SK-N-SH (cell line): ENCODE measurements around the gene MOB2. TPM values are rescaled to one million over a fixed set of nuclear protein-coding genes. Genes with fewer than 3 reads are reported as not detected.

Experiments
- CTCF ChIA-PET: fragments of 300-600, 350-600 bp; formaldehyde crosslinking; extraction: SDS; loops from one replicate; lab custom pipeline; 2021; lab: Yijun Ruan, JAX
- POLR2A ChIA-PET: fragments of 350-600 bp; sonication (Branson Sonifier 250); formaldehyde crosslinking; extraction: SDS; loops from one replicate; lab custom pipeline; 2020; ENCODE audit warnings: antibody characterized with exemption, inconsistent platforms; lab: Yijun Ruan, JAX
- DNase-seq: peaks from one replicate; pipeline ENCODE4 v3.0.0; 2012
- H2AFZ ChIP-seq: fragments of 200-600 bp; sonication (generic); 2 replicates; pipeline ENCODE4 v1.8.1; 2016; ENCODE audit warnings: antibody characterized with exemption, mild to moderate bottlenecking, low read depth
- H3F3A ChIP-seq: fragments of 200-600 bp; sonication (generic); replicated peaks from 2 replicates; pipeline ENCODE3; 2016; ENCODE audit warnings: antibody characterized with exemption, mild to moderate bottlenecking; ENCODE audit not compliant: insufficient read depth
- H3K27ac ChIP-seq, 2 experiments: fragments of 200-500 bp in 1 of 2; fragments of 200-600 bp in 1 of 2; sonication (Bioruptor generic) in 1 of 2; sonication (generic), shearing (Covaris generic) in 1 of 2; 2 replicates each; pipeline versions ENCODE4 v1.5.1 to v1.6.1; 2014 to 2016; ENCODE audit warnings: low read depth in 2 of 2, inconsistent platforms in 1 of 2, low read length in 1 of 2, mild to moderate bottlenecking in 1 of 2, mixed read lengths in 1 of 2
- H3K27me3 ChIP-seq: fragments of 200-600 bp; sonication (generic), shearing (Covaris generic); 2 replicates; pipeline ENCODE4 v1.6.1; 2016; ENCODE audit warnings: mixed run types; ENCODE audit not compliant: insufficient read depth
- H3K36me3 ChIP-seq, 2 experiments: fragments of 200-500 bp in 1 of 2; fragments of 200-600 bp in 1 of 2; sonication (Bioruptor generic) in 1 of 2; sonication (generic) in 1 of 2; replicated peaks in 1 of 2; 2 replicates each; pipeline versions ENCODE3 to v1.5.1; 2014 to 2016; ENCODE audit warnings: low read length in 1 of 2, mild to moderate bottlenecking in 1 of 2; ENCODE audit not compliant: insufficient read depth in 2 of 2, control insufficient read depth in 1 of 2
- H3K4me1 ChIP-seq, 2 experiments: fragments of 200-500 bp in 1 of 2; fragments of 200-600 bp in 1 of 2; sonication (Bioruptor generic) in 1 of 2; sonication (generic), shearing (Covaris generic) in 1 of 2; 2 replicates each; pipeline versions ENCODE4 v1.5.1 to v1.6.1; 2014 to 2016; ENCODE audit warnings: low read depth in 1 of 2, low read length in 1 of 2, mixed run types in 1 of 2; ENCODE audit not compliant: insufficient read depth in 2 of 2, control insufficient read depth in 1 of 2
- H3K4me2 ChIP-seq: fragments of 200-600 bp; sonication (generic), shearing (Covaris generic); 2 replicates; pipeline ENCODE4 v1.6.1; 2017; ENCODE audit warnings: mixed run types
- H3K4me3 ChIP-seq, 2 experiments: fragments of 200-500 bp in 1 of 2; fragments of 200-600 bp in 1 of 2; sonication (Bioruptor generic) in 1 of 2; sonication (generic), shearing (Covaris generic) in 1 of 2; 2 replicates each; pipeline versions ENCODE4 v1.5.1 to v1.8.1; 2014 to 2016; ENCODE audit warnings: low read depth in 2 of 2, inconsistent platforms in 1 of 2, low read length in 1 of 2, mild to moderate bottlenecking in 1 of 2, mixed read lengths in 1 of 2, moderate library complexity in 1 of 2
- H3K79me2 ChIP-seq: fragments of 200-600 bp; sonication (generic); 2 replicates; pipeline ENCODE4 v1.8.1; 2017; ENCODE audit warnings: mild to moderate bottlenecking; ENCODE audit not compliant: insufficient read depth
- H3K9ac ChIP-seq: fragments of 200-600 bp; sonication (generic); 2 replicates; pipeline ENCODE4 v1.6.1; 2017; ENCODE audit warnings: mixed run types
- H3K9me2 ChIP-seq: fragments of 200-600 bp; sonication (generic); 2 replicates; pipeline ENCODE4 v1.6.1; 2017; ENCODE audit warnings: mixed run types
- H3K9me3 ChIP-seq: fragments of 200-600 bp; sonication (generic); 2 replicates; pipeline ENCODE4 v1.6.1; 2017; ENCODE audit warnings: mixed run types, mild to moderate bottlenecking, moderate library complexity
- H4K20me1 ChIP-seq: fragments of 200-600 bp; sonication (generic); 2 replicates; pipeline ENCODE4 v1.6.1; 2017; ENCODE audit warnings: mild to moderate bottlenecking, mixed run types; ENCODE audit not compliant: insufficient read depth
- ELF1 ChIP-seq: IDR thresholded peaks from 2 replicates; pipeline ENCODE4 v1.4.0; 2012
- EP300 ChIP-seq, 2 experiments: IDR thresholded peaks; 2 replicates each; pipeline versions ENCODE4 v1.4.0 to v1.6.1; 2012; ENCODE audit warnings: borderline replicate concordance in 1 of 2, low read depth in 1 of 2, low read length in 1 of 2
- EZH2phosphoT487 ChIP-seq: fragments of 200-600 bp; sonication (generic); IDR thresholded peaks from 2 replicates; pipeline ENCODE4 v1.6.1; 2017; ENCODE audit warnings: low read depth, mixed run types, mild to moderate bottlenecking, antibody characterized with exemption, moderate library complexity, borderline replicate concordance
- FOSL2 ChIP-seq: IDR thresholded peaks from 2 replicates; pipeline ENCODE4 v1.4.0; 2012; ENCODE audit warnings: low read depth, mild to moderate bottlenecking, moderate library complexity, borderline replicate concordance
- FOXJ3 ChIP-seq: sonication (generic); formaldehyde crosslinking; IDR thresholded peaks from 2 replicates; pipeline ENCODE4 v1.5.1; 2020; ENCODE audit warnings: mild to moderate bottlenecking, missing genetic modification reagents
- FOXM1 ChIP-seq: IDR thresholded peaks from 2 replicates; pipeline ENCODE4 v1.4.0; 2012; ENCODE audit warnings: low read depth, mild to moderate bottlenecking
- GABPA ChIP-seq: IDR thresholded peaks from 2 replicates; pipeline ENCODE4 v1.4.0; 2012; ENCODE audit warnings: low read depth, mild to moderate bottlenecking
- GATA2 ChIP-seq: sonication (generic); formaldehyde crosslinking; IDR thresholded peaks from 2 replicates; pipeline ENCODE4 v1.5.0; 2020; ENCODE audit warnings: mild to moderate bottlenecking, missing genetic modification reagents
- JUND ChIP-seq: IDR thresholded peaks from 2 replicates; pipeline ENCODE4 v1.4.0; 2012
- MAX ChIP-seq: IDR thresholded peaks from 2 replicates; pipeline ENCODE4 v1.4.0; 2012; ENCODE audit warnings: low read depth
- MEF2A ChIP-seq: IDR thresholded peaks from 2 replicates; pipeline ENCODE4 v1.4.0; 2012; ENCODE audit warnings: low read depth, borderline replicate concordance
- MXI1 ChIP-seq: IDR thresholded peaks from 2 replicates; pipeline ENCODE4 v1.6.1; 2012; ENCODE audit warnings: mild to moderate bottlenecking, low read depth, low read length, improper control_type of control experiment
- NRF1 ChIP-seq: IDR thresholded peaks from 2 replicates; pipeline ENCODE4 v1.6.1; 2012; ENCODE audit warnings: low read depth, mild to moderate bottlenecking, low read length
- PBX3 ChIP-seq: IDR thresholded peaks from 2 replicates; pipeline ENCODE4; 2012
- RAD21 ChIP-seq: IDR thresholded peaks from 2 replicates; pipeline ENCODE4 v1.6.1; 2012; ENCODE audit warnings: mild to moderate bottlenecking, low read length
- RCOR1 ChIP-seq: fragments of 150-350 bp; IDR thresholded peaks from 2 replicates; pipeline ENCODE4 v1.6.1; 2017; ENCODE audit warnings: antibody characterized with exemption, low read length
- RFX5 ChIP-seq: IDR thresholded peaks from 2 replicates; pipeline ENCODE4 v1.6.1; 2012; ENCODE audit warnings: mild to moderate bottlenecking, improper control_type of control experiment, low read length
- RXRA ChIP-seq: IDR thresholded peaks from 2 replicates; pipeline ENCODE4 v1.4.0; 2012; ENCODE audit warnings: low read depth, mild to moderate bottlenecking, borderline replicate concordance
- SIN3A ChIP-seq: IDR thresholded peaks from 2 replicates; pipeline ENCODE4 v1.6.1; 2012; ENCODE audit warnings: low read depth, mild to moderate bottlenecking, low read length, moderate library complexity, borderline replicate concordance
- TAF1 ChIP-seq: IDR thresholded peaks from 2 replicates; pipeline ENCODE4 v1.6.1; 2012; ENCODE audit warnings: low read depth, mild to moderate bottlenecking, low read length, moderate library complexity, borderline replicate concordance
- TEAD4 ChIP-seq: IDR thresholded peaks from 2 replicates; pipeline ENCODE4 v1.4.0; 2012; ENCODE audit warnings: mild to moderate bottlenecking, borderline replicate concordance; ENCODE audit not compliant: insufficient read depth
- USF2 ChIP-seq: fragments of 150-350 bp; IDR thresholded peaks from 2 replicates; pipeline ENCODE4 v1.6.1; 2017; ENCODE audit warnings: antibody characterized with exemption, low read length, low read depth, borderline replicate concordance
- YY1 ChIP-seq: IDR thresholded peaks from 2 replicates; pipeline ENCODE4 v1.4.0; 2012; ENCODE audit warnings: low read depth, mild to moderate bottlenecking
- ZBTB33 ChIP-seq: IDR thresholded peaks from 2 replicates; pipeline ENCODE4 v1.4.0; 2012; ENCODE audit warnings: low read depth, borderline replicate concordance
- WGBS: methylation state at CpG from one replicate; pipeline ENCODE4 v1.1.6; 2017; ENCODE audit warnings: low lambda C conversion rate; 5-methylcytosine and 5-hydroxymethylcytosine counted together
- polyA plus RNA-seq, 3 experiments: library from polyadenylated mRNA; depleted of rRNA; stranded (reverse); fragments of >200 nt; gene quantifications; 2 replicates each; pipeline ENCODE4 v1.2.3, GENCODE V29; 2012

MOB2 gene
- polyA plus RNA-seq, 1 of the 3 experiments (the other 2 are of a cell fraction): 45.8 TPM

DNA sequence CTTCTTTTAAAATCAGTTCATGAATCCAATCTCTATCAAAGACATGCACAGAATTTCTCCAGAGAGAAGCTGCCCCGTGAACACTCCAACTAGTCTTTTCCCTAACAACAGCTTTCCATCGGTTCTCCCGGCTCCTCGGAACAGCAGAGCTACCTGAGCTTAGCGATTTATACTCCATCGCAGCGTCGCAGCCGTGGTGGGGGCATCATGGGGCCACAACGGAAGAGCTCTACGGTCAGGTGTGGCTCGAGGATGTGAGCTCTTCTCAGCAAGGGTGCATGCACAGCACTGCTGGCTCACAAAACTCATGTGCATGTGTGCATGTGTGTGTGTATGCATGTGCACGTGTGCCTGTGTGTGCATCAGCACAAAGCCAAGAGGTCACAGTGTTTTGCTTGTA, 11.7 kb upstream of the MOB2 start:
- Histone ChIP-seq H3K36me3 (peaks cover 0 to 4% of the 10 kb centered on the region in 2 experiments), H3K4me2 (no peak overlapping the region), H3F3A (peaks cover 5% of the 10 kb centered on the region), H4K20me1 (peaks cover 51% of the 10 kb centered on the region), H3K4me1 (peaks cover 0 to 28% of the 10 kb centered on the region in 2 experiments; a peak in 1 of 4 replicates), H2AFZ (no peak overlapping the region), H3K9ac (no peak overlapping the region), H3K9me2 (no peaks in the 10 kb centered on the region), H3K27ac (no peak overlapping the region), H3K4me3 (no peak overlapping the region), H3K27me3 (no peaks in the 10 kb centered on the region), H3K79me2 (peaks cover 76% of the 10 kb centered on the region), H3K9me3 (0 out of 2 replicates have a peak, but pooled peaks cover 5% of the 10 kb centered on the region)
- TF ChIP-seq USF2: no peak
- TF ChIP-seq ZBTB33: no peak
- TF ChIP-seq GATA2: no peak
- TF ChIP-seq TEAD4: no peak
- TF ChIP-seq PBX3: no peak
- TF ChIP-seq RFX5: no peak
- TF ChIP-seq GABPA: no peak
- TF ChIP-seq FOXJ3: no peak
- no peak for TF ChIP-seq ELF1
- no peak for TF ChIP-seq NRF1
- TF ChIP-seq RAD21: no peak
- no peak for TF ChIP-seq RCOR1
- 96% methylated on average over 13 of the region's 13 CpGs for WGBS
- CTCF ChIA-PET: interaction anchor here (1.5 to 2.3 kb wide), 2 partner anchors 17 to 40 kb away, joined by 4 to 8 read pairs; no protein-coding TSS in a partner anchor
- POLR2A ChIA-PET: no interaction called here
- DNase-seq: no peak

DNA sequence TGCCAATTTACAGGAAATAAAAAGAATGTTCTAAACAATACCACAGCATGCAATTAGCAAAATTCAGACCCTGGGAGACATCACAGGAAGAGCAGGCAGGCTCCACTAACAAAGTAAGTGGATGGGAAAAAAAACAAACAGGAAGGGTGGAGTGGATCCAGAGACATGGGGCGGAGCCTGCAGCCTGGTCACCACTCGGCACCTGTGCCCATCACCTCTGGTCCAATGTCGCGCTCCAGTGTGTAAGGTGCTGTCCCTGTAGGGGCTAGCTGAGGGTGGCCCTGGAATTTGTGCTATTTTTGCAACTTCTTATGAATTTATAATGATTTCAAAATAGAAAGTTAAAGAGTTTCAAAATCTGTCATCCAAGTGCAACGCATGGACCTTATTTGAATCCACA, 11.0 kb upstream of the MOB2 start:
- Histone ChIP-seq H3K27ac (no peak overlapping the region), H3K9me2 (no peaks in the 10 kb centered on the region), H3K4me3 (no peak overlapping the region), H3F3A (peaks cover 5% of the 10 kb centered on the region), H3K27me3 (no peaks in the 10 kb centered on the region), H3K9ac (no peak overlapping the region), H3K9me3 (0 out of 2 replicates have a peak, but pooled peaks cover 5% of the 10 kb centered on the region), H4K20me1 (peaks cover 49% of the 10 kb centered on the region), H2AFZ (no peak overlapping the region), H3K4me1 (peaks cover 0 to 21% of the 10 kb centered on the region in 2 experiments; a peak in 1 of 4 replicates), H3K36me3 (peaks cover 0 to 4% of the 10 kb centered on the region in 2 experiments), H3K4me2 (no peak overlapping the region), H3K79me2 (peaks cover 79% of the 10 kb centered on the region)
- peak; percentile 16 for DNase-seq
- 98% methylated on average over 5 of the region's 5 CpGs for WGBS
- ChIA-PET CTCF (interaction anchor here (1.5 to 2.3 kb wide), 2 partner anchors 18 to 40 kb away, joined by 4 to 8 read pairs; no protein-coding TSS in a partner anchor), POLR2A (no interaction called here)
- no peak for TF ChIP-seq EZH2phosphoT487
- TF ChIP-seq RAD21: no peak
- no peak for TF ChIP-seq MEF2A
- no peak for TF ChIP-seq FOXM1
- TF ChIP-seq EP300 (IDR thresholded peaks at IDR 0.05; ENCODE audit: borderline replicate concordance in 1 of 2, low read depth in 1 of 2, low read length in 1 of 2): no peak
- TF ChIP-seq RCOR1: no peak
- TF ChIP-seq ELF1: no peak
- TF ChIP-seq RXRA: no peak
- no peak for TF ChIP-seq MXI1
- TF ChIP-seq MAX: no peak
- no peak for TF ChIP-seq NRF1
- no peak for TF ChIP-seq FOSL2
- no peak for TF ChIP-seq FOXJ3
- TF ChIP-seq YY1: no peak
- TF ChIP-seq TAF1: no peak
- TF ChIP-seq SIN3A: no peak
- TF ChIP-seq JUND: no peak
